HepG2 (cell line): Measurements from ENCODE around the gene SOX12. TPM values are rescaled to one million over a fixed set of nuclear protein-coding genes. Genes with fewer than 3 reads are reported as not detected.

Experiments used
- AHDC1 ChIP-seq: sonication (generic); formaldehyde crosslinking; IDR thresholded peaks from 2 replicates; pipeline ENCODE4 v1.5.1; 2020; ENCODE audit warnings: mild to moderate bottlenecking, missing genetic modification reagents, borderline replicate concordance
- AHR ChIP-seq: IDR thresholded peaks from 2 replicates; pipeline ENCODE4 v1.6.1; 2018; ENCODE audit warnings: missing genetic modification reagents, missing compliant biosample characterization
- ATF1 ChIP-seq: IDR thresholded peaks from 2 replicates; pipeline ENCODE4 v1.6.1; 2016; ENCODE audit warnings: mild to moderate bottlenecking, control low read depth
- EHMT2 ChIP-seq: fragments of 200-600 bp; sonication (generic); IDR thresholded peaks from 2 replicates; pipeline ENCODE4 v1.7.0; 2017; ENCODE audit warnings: antibody characterized with exemption, low read depth, low read length, borderline replicate concordance
- ETV6 ChIP-seq: sonication (generic); formaldehyde crosslinking; conservative IDR thresholded peaks from 2 replicates; pipeline ENCODE4 v1.4.0; 2020; ENCODE audit warnings: missing genetic modification reagents
- GZF1 ChIP-seq: sonication (generic); formaldehyde crosslinking; IDR thresholded peaks from 2 replicates; pipeline ENCODE4 v1.5.1; 2020; ENCODE audit warnings: mild to moderate bottlenecking, missing genetic modification reagents
- MXI1 ChIP-seq: IDR thresholded peaks from 3 replicates; pipeline ENCODE4 v1.6.1; 2012; ENCODE audit warnings: low read depth, low read length, inconsistent platforms, borderline replicate concordance
- PLRG1 ChIP-seq: fragments of 450-650 bp; conservative IDR thresholded peaks from 2 replicates; pipeline ENCODE4 v1.6.1; 2016
- RERE ChIP-seq: IDR thresholded peaks from 2 replicates; pipeline ENCODE4 v1.6.1; 2016; ENCODE audit warnings: low read depth, missing genetic modification reagents, missing compliant biosample characterization
- SSRP1 ChIP-seq: IDR thresholded peaks from 2 replicates; pipeline ENCODE4 v1.6.1; 2016; ENCODE audit warnings: control low read depth
- TFDP2 ChIP-seq: sonication (generic); formaldehyde crosslinking; IDR thresholded peaks from 2 replicates; pipeline ENCODE4 v1.4.0; 2020; ENCODE audit warnings: missing genetic modification reagents
- ZNF136 ChIP-seq: sonication (generic); formaldehyde crosslinking; IDR thresholded peaks from 2 replicates; pipeline ENCODE4 v1.8.1; 2022; ENCODE audit warnings: low read depth, mild to moderate bottlenecking, moderate library complexity, missing genetic modification reagents
- ZNF343 ChIP-seq: sonication (generic); formaldehyde crosslinking; IDR thresholded peaks from 2 replicates; pipeline ENCODE4 v1.4.0; 2020; ENCODE audit warnings: mild to moderate bottlenecking, missing genetic modification reagents
- ZNF451 ChIP-seq: sonication (generic); formaldehyde crosslinking; IDR thresholded peaks from 2 replicates; pipeline ENCODE4 v1.5.0; 2020; ENCODE audit warnings: mild to moderate bottlenecking, missing genetic modification reagents
- ZNF576 ChIP-seq: sonication (generic); formaldehyde crosslinking; IDR thresholded peaks from 2 replicates; pipeline ENCODE4 v1.4.0; 2020; ENCODE audit warnings: mild to moderate bottlenecking, missing genetic modification reagents
- ZNF746 ChIP-seq: sonication (generic); formaldehyde crosslinking; IDR thresholded peaks from 2 replicates; pipeline ENCODE4 v1.8.0; 2022; ENCODE audit warnings: mild to moderate bottlenecking, missing genetic modification reagents
- ZNF891 ChIP-seq: sonication (generic); formaldehyde crosslinking; IDR thresholded peaks from 2 replicates; pipeline ENCODE4 v1.5.0; 2020; ENCODE audit warnings: mild to moderate bottlenecking, missing genetic modification reagents
- polyA plus RNA-seq, 8 experiments: library from polyadenylated mRNA; depleted of rRNA in 3 of 8; stranded (reverse) in 7 of 8; unstranded in 1 of 8; fragments of >200 nt; fragmentation: Illumina TruSeq in 4 of 8; extraction: Trizol in 4 of 8; gene quantifications; 2 replicates each; pipeline versions ENCODE4 v1.2.1 to v1.2.3, GENCODE V29; 2011 to 2016; ENCODE audit warnings: low read depth in 4 of 8, missing spikeins in 1 of 8, mixed read lengths in 1 of 8; ENCODE audit not compliant: insufficient read depth in 1 of 8
- total RNA-seq, 5 experiments: library from RNA; depleted of rRNA; stranded (reverse); fragments of >200 nt; fragmentation: Illumina TruSeq; extraction: Trizol; gene quantifications; 2 replicates each; pipeline ENCODE4 v1.2.3, GENCODE V29; 2016; ENCODE audit warnings: low read depth in 1 of 5

SOX12 gene
- total and polyA plus RNA-seq, 2 of the 13 experiments (the other 11 are each of a cell fraction or from before 2014, with no cell fraction given) = 10.0 to 18.7 TPM

- peak; percentile 94 for TF ChIP-seq ZNF576
- no peak for TF ChIP-seq AHDC1 (CRISPR knock-in tag)
- TF ChIP-seq PLRG1 = no peak
- no peak for TF ChIP-seq RERE (CRISPR knock-in tag)
- peak; percentile 55; the same call in 1 of the 2 replicates for TF ChIP-seq GZF1 (CRISPR knock-in tag)
- no peak for TF ChIP-seq ZNF746 (CRISPR knock-in tag)
- TF ChIP-seq TFDP2 (CRISPR knock-in tag) = no peak; the same call in 1 of the 2 replicates
- TF ChIP-seq ZNF343 = peak; percentile 19; the same call in 1 of the 2 replicates
- peak; percentile 40; the same call in 1 of the 2 replicates for TF ChIP-seq AHR
- TF ChIP-seq SSRP1 (CRISPR knock-in tag) = no peak
- TF ChIP-seq ZNF451 = peak; percentile 65
- TF ChIP-seq EHMT2 = no peak
- no peak for TF ChIP-seq ATF1
- TF ChIP-seq ETV6 (CRISPR knock-in tag) = no peak
- 0 out of 2 replicates have a peak, but pooled peaks have one; percentile 11 for TF ChIP-seq ZNF136 (CRISPR knock-in tag)
- TF ChIP-seq MXI1 = peak; percentile 49; the same call in 1 of the 3 replicates
- peak; percentile 88; the same call in 1 of the 2 replicates for TF ChIP-seq ZNF891 (CRISPR knock-in tag)
Observed at GRCh38 chr20:297925-298775, 27.2 kb upstream of the SOX12 start (continued).
